NT2/D1 (cell line): ENCODE data around the gene CACFD1.

ENCODE experiments used
- SUZ12 ChIP-seq: IDR thresholded peaks from 2 replicates; pipeline ENCODE4 v1.6.1; 2011; ENCODE audit not compliant: insufficient read length, insufficient read depth; ENCODE audit errors: extremely low read depth
- YY1 ChIP-seq: IDR thresholded peaks from 2 replicates; pipeline ENCODE4 v1.6.1; 2011; ENCODE audit not compliant: insufficient read length, insufficient read depth

GRCh38 chr9:133436681-133437080 is 23.1 kb upstream of the CACFD1 start:
- TF ChIP-seq SUZ12 (no peak), YY1 (no peak)
